Peyer's patch (tissue), 4 donors: ENCODE data around the gene CHIC1. TPM values are rescaled to one million over a fixed set of nuclear protein-coding genes. Genes with fewer than 3 reads are reported as not detected.

ENCODE experiments used
- DNase-seq, 3 donors: peaks; one replicate each; pipeline ENCODE4 v3.0.0-alpha.2; 2017 to 2019
- H3K27ac ChIP-seq, 4 donors: fragments of 200-600 bp; sonication (generic); one replicate each; pipeline ENCODE4 v1.5.1; 2016 to 2019
- H3K27me3 ChIP-seq, 2 donors: fragments of 200-600 bp; sonication (generic); one replicate each; pipeline ENCODE4 v1.5.1; 2019
- H3K36me3 ChIP-seq, 3 donors: fragments of 200-600 bp; sonication (generic); one replicate each; pipeline ENCODE4 v1.5.1; 2016 to 2019
- H3K4me1 ChIP-seq, 4 donors: fragments of 200-600 bp; sonication (generic); one replicate each; pipeline ENCODE4 v1.5.1; 2016 to 2019
- H3K4me3 ChIP-seq, 4 donors: fragments of 200-600 bp; sonication (generic); 1 replicate in 3 of 4; 2 replicates in 1 of 4; pipeline ENCODE4 v1.5.1; 2016 to 2019; ENCODE audit warnings: mild to moderate bottlenecking in 1 of 4
- H3K9me3 ChIP-seq, 4 donors: fragments of 200-600 bp; sonication (generic); one replicate each; pipeline ENCODE4 v1.5.1; 2016 to 2019; ENCODE audit warnings: mild to moderate bottlenecking in 1 of 4
- POLR2A ChIP-seq, 2 donors: fragments of 450-650 bp; IDR thresholded peaks; one replicate each; pipeline ENCODE4 v1.5.1; 2017; ENCODE audit warnings: antibody characterized with exemption in 2 of 2, mild to moderate bottlenecking in 2 of 2, moderate library complexity in 2 of 2
- total RNA-seq, 4 donors: library from RNA; depleted of rRNA; stranded (reverse); fragments of >200 nt; gene quantifications; one replicate each; pipeline ENCODE4 v1.1.0, GENCODE V29; 2016
- TF ChIP-seq, protein P1 (sequence below), 6 experiments: fragments of 450-650 bp in 4 of 6; fragments of 200-600 bp in 2 of 6; sonication (generic) in 1 of 6; IDR thresholded peaks; one replicate each; pipeline ENCODE4 v1.5.1; 2017 to 2019; ENCODE audit warnings: antibody characterized with exemption in 6 of 6, mild to moderate bottlenecking in 3 of 6, moderate library complexity in 1 of 6

CHIC1 gene
- total RNA-seq, 4 donors from 2014 or later: 5.0 to 14.5 (median 7.5) TPM

DNA sequence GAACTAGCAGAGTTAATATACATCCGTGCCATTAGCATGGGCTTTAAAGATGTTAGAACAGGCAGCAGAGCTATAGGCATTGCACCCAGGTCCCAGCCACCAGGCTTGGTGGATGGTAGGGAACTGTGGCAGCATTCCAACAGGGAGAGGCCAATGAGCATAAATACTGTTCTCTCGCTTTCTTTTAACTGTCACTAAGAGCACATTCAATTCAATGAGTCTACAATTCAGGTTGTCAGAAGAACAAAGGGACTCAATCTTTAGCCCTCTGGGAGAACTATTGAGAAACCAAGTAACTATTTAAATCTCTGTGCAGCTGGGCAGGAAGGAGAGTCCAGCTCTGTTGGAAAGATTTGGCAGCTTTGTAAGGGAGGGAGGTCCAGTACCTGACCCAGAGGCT lies 165.6 kb downstream of the CHIC1 start:
- H3K36me3 ChIP-seq: no peaks in the 10 kb centered on the region
- H3K9me3 ChIP-seq: no peaks in the 10 kb centered on the region
- TF ChIP-seq POLR2A (IDR thresholded peaks at IDR 0.05): no peak
- TF ChIP-seq, protein P1, sequence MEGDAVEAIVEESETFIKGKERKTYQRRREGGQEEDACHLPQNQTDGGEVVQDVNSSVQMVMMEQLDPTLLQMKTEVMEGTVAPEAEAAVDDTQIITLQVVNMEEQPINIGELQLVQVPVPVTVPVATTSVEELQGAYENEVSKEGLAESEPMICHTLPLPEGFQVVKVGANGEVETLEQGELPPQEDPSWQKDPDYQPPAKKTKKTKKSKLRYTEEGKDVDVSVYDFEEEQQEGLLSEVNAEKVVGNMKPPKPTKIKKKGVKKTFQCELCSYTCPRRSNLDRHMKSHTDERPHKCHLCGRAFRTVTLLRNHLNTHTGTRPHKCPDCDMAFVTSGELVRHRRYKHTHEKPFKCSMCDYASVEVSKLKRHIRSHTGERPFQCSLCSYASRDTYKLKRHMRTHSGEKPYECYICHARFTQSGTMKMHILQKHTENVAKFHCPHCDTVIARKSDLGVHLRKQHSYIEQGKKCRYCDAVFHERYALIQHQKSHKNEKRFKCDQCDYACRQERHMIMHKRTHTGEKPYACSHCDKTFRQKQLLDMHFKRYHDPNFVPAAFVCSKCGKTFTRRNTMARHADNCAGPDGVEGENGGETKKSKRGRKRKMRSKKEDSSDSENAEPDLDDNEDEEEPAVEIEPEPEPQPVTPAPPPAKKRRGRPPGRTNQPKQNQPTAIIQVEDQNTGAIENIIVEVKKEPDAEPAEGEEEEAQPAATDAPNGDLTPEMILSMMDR (IDR thresholded peaks at IDR 0.05): no peak
- no peak for DNase-seq
- no peaks in the 10 kb centered on the region for H3K27me3 ChIP-seq
- H3K4me1 ChIP-seq: no peaks in the 10 kb centered on the region
- no peak overlapping the region for H3K4me3 ChIP-seq
- no peak overlapping the region for H3K27ac ChIP-seq

Other genes with a start within 250 kb of the CHIC1 start
- gene CDX4, start 116.1 kb upstream of the CHIC1 start, total RNA-seq: not detected